Ecto neural progenitor cell (in vitro differentiated cells): ENCODE data around the gene PPP2R3C.
"Not testable (repeated sequence)": the region's sequence is repeated elsewhere in the genome, so short reads cannot be mapped to it uniquely, and the experiment has no call there.

Source experiments
- DNase-seq: peaks from one replicate; pipeline ENCODE4 v3.0.0-alpha.2; 2018; ENCODE audit warnings: low spot score

PPP2R3C gene

DNA sequence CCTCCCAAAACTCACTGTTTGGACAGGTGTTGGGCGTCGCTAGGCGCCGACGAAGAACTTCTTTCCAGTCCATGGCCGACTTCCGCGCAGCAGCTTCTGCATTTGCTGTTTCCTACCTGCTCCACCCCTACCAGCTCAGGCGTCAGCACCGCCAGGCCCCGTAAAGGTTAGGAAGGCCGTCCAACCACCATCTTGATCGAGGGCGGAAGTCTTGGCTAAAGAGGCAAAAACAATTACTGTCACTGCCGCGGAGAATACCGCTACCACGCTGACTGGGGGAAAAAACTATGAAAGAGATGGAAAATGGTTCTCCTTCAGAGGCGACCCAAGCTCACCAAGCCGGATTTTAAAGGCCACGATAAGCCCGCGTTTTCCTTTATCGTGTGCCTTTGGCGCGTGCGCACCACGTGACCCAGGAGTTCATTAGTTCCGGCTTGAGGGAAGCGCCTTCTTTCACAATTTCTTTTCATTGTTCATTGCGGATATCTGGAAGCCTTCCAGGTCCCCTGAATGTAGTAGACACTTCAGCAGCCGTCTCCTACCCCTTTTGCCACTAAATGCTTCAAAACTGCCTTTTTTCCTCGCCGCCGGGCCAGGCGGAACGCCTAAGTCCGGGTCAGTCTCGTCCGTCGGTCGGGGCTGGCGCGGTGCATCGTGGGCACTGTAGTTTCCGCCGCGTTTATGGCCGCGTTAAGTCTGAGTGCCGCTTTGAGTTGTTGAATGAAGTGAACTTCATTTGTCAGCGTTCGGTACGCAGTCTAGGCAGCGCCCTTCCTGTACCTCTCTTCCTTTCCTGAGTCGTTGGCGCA, at the start of gene PPP2R3C, which contains the start of gene PRORP:
TSS of gene PPP2R3C (minus strand) at position 104 of the 809 bp plus-strand sequence. CDS start at position 73, 31 bp downstream.
TSS of gene PRORP (plus strand) at position 666 of the 809 bp plus-strand sequence. CDS start 694 bp downstream, outside the sequence.
- DNase-seq, result peak; percentile 89

GRCh38 chr14:35167496-35167895, 45.7 kb upstream of the PPP2R3C start:
- DNase-seq, result no peak

DNA sequence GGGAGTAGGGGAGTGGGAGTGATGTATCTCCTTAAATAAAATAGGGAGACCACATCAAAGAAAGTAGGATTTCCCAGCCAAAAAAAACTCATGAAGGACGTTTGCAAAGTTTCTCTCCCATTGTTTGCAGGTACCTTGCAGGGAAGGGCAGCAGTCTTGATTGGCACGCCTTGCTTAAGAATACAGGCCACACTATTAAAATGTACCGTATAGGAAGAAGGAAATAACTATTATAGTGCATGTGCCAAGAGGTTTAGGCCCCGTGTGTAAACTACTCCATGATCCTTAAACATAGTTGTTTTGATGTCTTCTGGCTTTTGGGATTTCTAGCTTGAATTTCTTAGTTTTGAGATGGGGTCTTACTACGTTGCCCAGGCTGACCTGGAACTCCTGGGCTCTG, 43.1 kb upstream of the PPP2R3C start:
- DNase-seq, result no peak

DNA sequence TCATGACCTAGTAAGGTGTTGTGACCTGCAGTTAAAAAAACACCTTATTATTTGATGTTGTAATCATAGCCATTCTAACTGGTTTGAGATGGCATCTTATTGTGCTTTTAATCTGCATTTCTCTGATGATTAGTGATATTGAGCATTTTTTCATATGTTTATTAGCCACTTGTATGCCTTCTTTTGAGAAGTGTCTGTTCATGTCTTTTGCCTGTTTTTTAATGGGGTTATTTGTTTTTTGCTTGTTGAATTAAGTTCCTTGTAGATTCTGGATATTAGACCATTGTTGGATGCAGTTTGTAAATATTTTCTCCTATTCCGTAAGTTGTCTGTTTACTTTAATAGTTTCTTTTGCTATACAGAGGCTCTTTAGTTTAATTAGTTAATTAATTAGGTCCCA, 41.6 kb upstream of the PPP2R3C start:
- no peak for DNase-seq

DNA sequence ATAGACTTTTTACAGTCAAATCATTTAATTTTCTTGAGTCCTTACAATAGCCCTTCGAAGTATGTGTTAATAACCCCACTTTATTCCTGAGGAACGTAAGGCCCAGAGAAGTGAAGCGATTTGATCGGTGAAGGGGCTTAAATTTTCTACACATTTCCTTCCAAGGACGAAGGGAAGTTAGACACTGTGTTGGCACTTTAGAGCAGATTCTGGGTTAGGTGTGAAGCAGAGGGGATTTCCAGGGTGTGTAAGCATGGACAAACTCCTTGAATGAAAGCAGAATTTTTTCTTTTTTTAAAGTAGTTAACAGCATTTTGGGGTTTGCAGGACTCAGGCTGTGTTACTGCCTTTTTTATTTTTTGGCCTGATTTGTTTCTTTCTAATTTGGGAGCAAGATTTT, 39.4 kb upstream of the PPP2R3C start:
- DNase-seq, result no peak

DNA sequence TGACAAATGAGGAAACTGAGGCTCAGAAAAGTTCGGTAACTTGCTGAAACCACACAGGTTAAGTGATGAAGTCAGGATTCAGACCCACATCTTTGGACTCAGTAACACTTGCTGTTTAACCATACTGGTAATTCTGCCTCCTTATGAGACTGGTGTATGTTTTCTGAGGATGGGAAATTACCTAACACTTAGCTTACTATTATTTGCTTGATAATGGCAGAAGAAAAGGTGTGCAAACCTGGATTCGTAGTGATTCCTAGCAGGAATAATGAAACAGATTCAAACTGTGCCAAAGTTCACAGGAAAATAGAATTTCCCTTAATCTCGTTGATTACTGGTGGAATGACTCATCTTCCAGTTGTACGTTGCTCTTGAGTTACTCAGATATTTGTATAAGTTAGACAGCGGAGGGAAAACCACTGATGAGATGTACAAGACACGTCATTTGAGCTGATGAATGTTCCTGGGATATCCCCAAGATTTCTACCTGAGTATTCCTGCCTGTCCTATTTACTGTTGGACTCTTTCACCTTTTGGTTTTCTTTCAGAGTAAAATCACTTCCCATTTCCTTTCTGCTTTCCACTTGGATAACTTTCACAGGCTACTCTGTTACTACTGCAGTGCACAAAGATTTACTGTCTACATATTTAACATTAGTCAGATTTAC, 38.1 kb upstream of the PPP2R3C start:
- no peak for DNase-seq

DNA sequence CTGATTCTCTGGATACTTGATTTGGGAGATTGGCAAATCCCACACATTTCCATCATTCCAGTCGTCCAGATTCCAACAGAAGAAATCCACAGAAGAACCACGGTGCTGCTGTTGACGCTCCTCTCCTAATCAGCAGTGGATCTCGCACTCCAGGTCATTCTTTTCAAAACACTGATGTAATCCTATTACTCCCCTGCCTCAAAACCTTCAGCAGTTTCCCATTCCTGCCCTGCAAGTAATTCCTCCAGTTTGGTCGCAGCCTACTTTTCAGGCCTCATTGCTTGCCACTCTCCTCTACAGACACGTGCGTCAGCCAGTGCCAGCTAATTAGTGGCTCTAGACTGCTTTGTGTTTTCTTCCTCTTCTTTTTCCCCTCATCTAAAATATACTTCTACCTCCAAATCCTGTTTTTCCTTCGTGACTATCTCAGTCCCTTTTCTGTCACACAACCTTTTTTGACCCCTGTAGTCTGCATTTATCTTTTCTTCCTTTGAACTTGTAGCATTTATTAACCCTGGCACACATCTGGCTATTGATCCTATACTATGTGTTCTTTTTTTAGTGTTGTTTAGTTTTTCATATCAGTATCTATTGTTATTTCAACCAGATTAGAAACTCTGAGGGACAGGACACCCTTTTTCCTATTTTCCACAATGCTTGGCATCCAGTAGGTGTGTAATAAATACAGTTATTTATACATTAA, 37.3 kb upstream of the PPP2R3C start:
- peak; percentile 49 for DNase-seq

DNA sequence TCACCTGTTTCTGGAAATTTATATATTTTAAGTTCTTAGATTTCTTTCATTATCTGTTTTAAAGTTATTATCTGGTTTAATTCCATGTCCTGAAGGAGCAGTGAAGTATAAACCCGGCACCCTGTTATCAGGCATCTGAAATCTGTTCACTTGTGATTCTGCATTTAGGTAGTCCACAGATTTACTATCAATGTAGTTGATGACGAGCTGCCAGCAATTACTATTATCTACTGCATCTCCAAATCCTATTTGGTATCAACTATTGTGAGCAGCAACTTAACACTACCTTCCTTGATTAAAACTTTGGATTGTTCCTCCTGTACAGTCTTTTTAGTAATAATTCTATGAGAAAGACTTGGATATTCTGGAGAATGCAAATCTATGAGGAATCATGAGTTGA, 36.7 kb upstream of the PPP2R3C start:
- no peak for DNase-seq

GRCh38 chr14:35155962-35156361, 34.2 kb upstream of the PPP2R3C start:
- no peak for DNase-seq

DNA sequence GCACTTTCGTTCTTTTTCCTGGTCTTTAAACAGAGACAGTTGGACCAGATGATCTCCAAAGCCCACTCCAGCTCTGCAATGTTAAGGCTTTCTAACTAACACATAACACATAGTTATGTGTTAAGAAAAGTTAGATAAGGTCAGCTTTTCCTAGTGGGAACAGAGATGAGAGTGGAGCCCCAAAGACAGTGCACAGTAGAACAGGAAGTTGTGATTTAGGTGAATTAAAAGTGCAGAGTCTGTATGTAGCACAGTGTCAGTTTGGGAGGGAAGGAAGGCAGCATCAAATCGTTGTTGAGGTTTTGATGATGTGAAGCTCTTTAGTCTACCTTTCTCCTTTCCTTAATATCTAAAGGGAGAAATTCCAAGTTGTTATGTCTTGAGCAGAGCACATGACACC, 32.2 kb upstream of the PPP2R3C start:
- DNase-seq, result no peak

DNA sequence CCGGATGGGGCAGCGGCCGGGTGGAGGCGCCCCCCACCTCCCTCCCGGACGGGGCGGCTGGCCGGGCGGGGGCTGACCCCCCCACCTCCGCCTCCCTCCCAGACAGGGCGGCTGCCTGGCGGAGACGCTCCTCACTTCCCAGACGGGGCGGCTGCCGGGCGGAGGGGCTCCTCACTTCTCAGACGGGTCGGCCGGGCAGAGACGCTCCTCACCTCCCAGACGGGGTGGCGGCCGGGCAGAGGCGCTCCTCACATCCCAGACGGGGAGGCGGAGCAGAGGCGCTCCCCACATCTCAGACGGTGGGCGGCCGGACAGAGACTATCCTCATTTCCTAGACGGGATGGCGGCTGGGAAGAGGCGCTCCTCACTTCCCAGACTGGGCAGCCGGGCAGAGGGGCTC, 30.7 kb upstream of the PPP2R3C start:
- not testable (repeated sequence) for DNase-seq

DNA sequence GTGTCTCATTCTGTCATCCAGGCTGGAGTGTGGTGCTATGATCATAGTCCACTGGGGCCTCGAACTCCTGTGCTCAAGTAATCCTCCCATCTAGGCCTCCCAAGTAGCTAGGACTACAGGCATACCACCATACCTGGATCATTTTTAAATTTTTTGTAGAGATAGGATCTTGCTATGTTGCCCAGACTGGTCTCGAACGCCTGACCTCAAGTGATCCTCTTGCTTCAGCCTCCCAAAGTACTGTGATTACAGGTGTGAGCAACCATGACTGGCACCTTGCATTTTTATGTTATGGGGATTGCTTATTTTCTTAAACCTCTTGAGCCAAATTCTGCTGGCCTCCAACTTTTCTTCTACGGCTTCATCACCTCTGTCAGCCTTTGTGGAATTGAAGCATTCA, 27.4 kb upstream of the PPP2R3C start:
- no peak for DNase-seq

DNA sequence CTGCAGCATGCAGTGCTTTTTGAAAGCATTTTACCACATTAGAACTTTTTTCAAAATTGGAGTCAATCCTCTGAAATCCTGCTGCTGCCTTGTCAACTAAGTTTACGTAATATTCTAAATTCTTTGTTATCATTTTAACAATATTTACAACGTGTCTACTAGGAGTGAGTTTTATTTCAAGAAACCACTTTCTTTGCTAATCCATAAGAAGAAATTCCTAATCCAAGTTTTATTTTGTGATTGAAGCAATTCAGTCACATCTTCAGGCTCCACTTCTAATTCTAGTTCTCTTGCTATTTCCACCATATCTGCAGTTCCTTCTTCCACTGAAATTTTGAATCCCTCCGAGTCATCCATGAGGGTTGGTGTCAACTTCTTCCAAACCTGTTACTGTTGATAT, 25.9 kb upstream of the PPP2R3C start:
- DNase-seq, result no peak

GRCh38 chr14:35147186-35147585, 25.4 kb upstream of the PPP2R3C start:
- no peak for DNase-seq

DNA sequence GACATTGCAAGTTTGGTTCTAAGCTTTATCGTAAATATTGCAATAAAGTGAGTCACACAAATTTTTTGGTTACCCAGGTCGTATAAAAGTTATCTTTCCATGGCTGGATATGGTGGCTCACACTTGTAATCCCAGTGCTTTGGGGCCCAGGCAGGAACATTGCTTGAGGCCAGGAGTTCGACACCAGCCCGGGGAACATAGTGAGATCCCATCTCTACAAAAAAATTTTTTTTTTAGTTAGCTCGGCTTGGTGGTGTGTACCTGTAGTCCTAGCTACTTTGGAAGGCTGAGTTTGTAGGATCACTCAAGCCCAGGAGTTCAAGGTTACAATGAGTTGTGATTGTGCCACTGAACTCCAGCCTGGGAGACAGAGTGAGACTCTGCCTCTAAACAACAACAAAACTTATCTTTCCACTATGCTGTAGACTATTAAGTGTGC, 24.9 kb upstream of the PPP2R3C start:
- DNase-seq, result no peak

GRCh38 chr14:35144029-35144428, 22.2 kb upstream of the PPP2R3C start:
- DNase-seq, result no peak

GRCh38 chr14:35140718-35141581, 19.2 kb upstream of the PPP2R3C start:
- DNase-seq, result no peak

DNA sequence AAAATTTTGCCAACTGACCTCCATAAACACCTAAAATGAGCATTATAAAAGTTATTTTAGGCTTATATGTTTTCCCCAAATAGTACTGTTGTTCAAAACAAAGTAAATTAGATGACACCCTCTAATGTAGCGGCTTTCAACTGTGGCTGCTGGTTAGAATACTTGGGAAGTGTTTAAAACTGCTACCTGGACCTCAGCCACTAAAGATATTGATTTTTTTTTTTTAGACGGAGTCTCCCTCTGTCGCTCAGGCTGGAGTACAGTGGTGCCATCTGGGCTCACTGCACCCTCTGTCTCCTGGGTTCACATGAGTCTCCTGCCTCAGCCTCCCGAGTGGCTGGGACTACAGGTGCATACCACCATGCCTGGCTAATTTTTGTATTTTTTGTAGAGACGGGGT, 16.8 kb upstream of the PPP2R3C start:
- DNase-seq, result no peak

- no peak for DNase-seq
Measured at GRCh38 chr14:35134329-35135123, 12.7 kb upstream of the PPP2R3C start.

DNA sequence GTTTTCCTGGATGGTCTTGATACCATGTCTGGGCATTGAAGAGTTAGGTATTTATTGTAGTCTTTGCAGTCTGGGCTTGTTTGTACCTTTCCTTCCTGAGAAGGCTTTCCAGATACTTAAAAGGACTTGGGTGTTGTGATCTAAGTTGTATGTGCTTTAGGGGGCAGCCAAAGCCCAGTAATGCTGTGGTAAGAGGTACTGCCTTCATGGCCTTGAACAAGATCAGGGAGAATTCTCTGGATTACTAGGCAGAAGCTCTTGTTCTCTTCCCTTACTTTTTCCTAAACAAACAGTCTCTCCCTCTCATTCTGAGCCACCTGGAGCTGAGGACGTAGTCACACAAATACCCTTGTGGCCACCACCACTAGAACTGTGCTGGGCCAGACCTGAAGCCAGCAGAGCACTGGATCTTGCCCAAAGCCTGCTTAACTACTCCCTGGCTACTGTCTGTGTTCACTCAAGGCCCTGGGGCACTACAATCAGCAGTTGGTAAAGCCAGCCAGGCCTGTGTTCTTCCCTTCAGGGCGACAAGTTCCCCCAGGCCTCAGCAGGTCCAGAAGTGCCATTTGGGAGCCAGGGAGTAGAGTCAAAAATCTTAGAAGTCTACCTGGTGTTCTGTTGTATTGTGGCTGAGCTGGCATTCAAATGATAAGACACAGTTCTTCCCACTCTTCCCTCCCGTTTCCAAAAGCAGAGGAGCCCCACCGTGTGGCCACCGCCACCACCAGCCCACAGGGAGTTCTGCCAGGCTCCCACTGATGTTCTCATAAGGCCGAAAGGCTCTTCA, 11.9 kb upstream of the PPP2R3C start:
- DNase-seq, result no peak
